ENCODE measurements around the gene SLC32A1. TPM values are rescaled to one million over a fixed set of nuclear protein-coding genes. Genes with fewer than 3 reads are reported as not detected.

SLC32A1 gene
- total and polyA plus RNA-seq, 2 of the 4 experiments (the other 2 are of a cell fraction) = not detected

- WGBS, 2 experiments (ENCODE audit: extremely low coverage in 2 of 2, insufficient read length in 1 of 2) = 16% methylated on average over 10 of the region's 41 CpGs; no CpG with 5 or more reads in 1 of the 2 experiments
- no peaks in the 10 kb centered on the region for H3K4me1 ChIP-seq (ENCODE audit: control insufficient read depth, insufficient read depth, low read length)
- H4K5ac ChIP-seq (ENCODE audit: low read depth, low read length) = no peak overlapping the region
- no peak overlapping the region for H2BK20ac ChIP-seq (ENCODE audit: low read depth, low read length)
- H4K20me1 ChIP-seq (ENCODE audit: insufficient read depth, low read length) = peaks cover 11% of the 10 kb centered on the region
- no peak overlapping the region for H3K4ac ChIP-seq (ENCODE audit: low read depth, low read length)
- in situ Hi-C loops (cut with MboI; ENCODE audit: low sequenced_read_pairs) (loop anchor here (10.0 to 25.0 kb wide), 3 partner anchors 86 to 268 kb away; partner anchors contain the start of gene RALGAPB), dilution Hi-C loops (cut with HindIII; ENCODE audit: low sequenced_read_pairs, unreplicated experiment) (no loop called here), intact Hi-C loops (cut with micrococcal nuclease) (no loop called here)
- H3K9me3 ChIP-seq (ENCODE audit: control insufficient read depth, insufficient read depth, low read length) = peaks cover 10% of the 10 kb centered on the region; the same call in 1 of the 2 replicates
- no peak overlapping the region for H2BK15ac ChIP-seq (ENCODE audit: low read depth, low read length)
- peaks cover 76% of the 10 kb centered on the region for H3K27me3 ChIP-seq (ENCODE audit: control insufficient read depth, insufficient read depth, low read length)
- ChIA-PET CTCF (no interaction called here), POLR2A (ENCODE audit: unreplicated experiment) (no interaction called here)
- H3K27ac ChIP-seq (ENCODE audit: insufficient read depth, low read length) = no peak overlapping the region
- no peak overlapping the region for H2AK9ac ChIP-seq (replicated peaks; ENCODE audit: low read depth, low read length, poor library complexity)
- no peaks in the 10 kb centered on the region; the same call in 1 of the 2 replicates for H3K9me1 ChIP-seq (ENCODE audit: insufficient read depth, low read length)
- ATAC-seq (ENCODE audit: low read depth) = no peak
- H3K4me2 ChIP-seq (ENCODE audit: low read depth, low read length) = no peak overlapping the region
- no peaks in the 10 kb centered on the region for H3K36me3 ChIP-seq (ENCODE audit: control insufficient read depth, insufficient read depth, low read length)
- H2BK5ac ChIP-seq (ENCODE audit: low read depth, low read length, poor library complexity, severe bottlenecking) = no peak overlapping the region
- H2BK120ac ChIP-seq (ENCODE audit: low read depth, low read length) = no peak overlapping the region
- H4K91ac ChIP-seq (ENCODE audit: insufficient read depth, low read depth, low read length) = no peak overlapping the region
- no peak overlapping the region for H3K23ac ChIP-seq (ENCODE audit: low read depth, low read length)
- H4K8ac ChIP-seq (ENCODE audit: low read depth in 2 of 2, low read length in 2 of 2) = no peak overlapping the region
- TF ChIP-seq MAFK (IDR thresholded peaks at IDR 0.05; ENCODE audit: low read depth, low read length) (no peak), SMC3 (IDR thresholded peaks at IDR 0.05; ENCODE audit: low read depth, low read length) (no peak), RAD21 (IDR thresholded peaks at IDR 0.05; ENCODE audit: low read length) (no peak), FOS (IDR thresholded peaks at IDR 0.05; ENCODE audit: low read depth, low read length) (no peak), MXI1 (IDR thresholded peaks at IDR 0.05; ENCODE audit: borderline replicate concordance, low read depth, low read length) (no peak), POLR2A (IDR thresholded peaks at IDR 0.05; ENCODE audit: low read depth, low read length) (no peak), CTCF (conservative IDR thresholded peaks at IDR 0.05; ENCODE audit: low read depth, low read length) (no peak), USF2 (IDR thresholded peaks at IDR 0.05; ENCODE audit: low read depth, low read length) (no peak), CEBPB (IDR thresholded peaks at IDR 0.05; ENCODE audit: low read depth, low read length) (no peak), ELK1 (IDR thresholded peaks at IDR 0.05; ENCODE audit: borderline replicate concordance, low read depth, low read length) (no peak), BHLHE40 (IDR thresholded peaks at IDR 0.05; ENCODE audit: low read depth, low read length) (no peak), RCOR1 (IDR thresholded peaks at IDR 0.05; ENCODE audit: insufficient replicate concordance, low read length) (no peak)
- no peaks in the 10 kb centered on the region for H3K79me1 ChIP-seq (ENCODE audit: low read depth in 1 of 2, low read length in 2 of 2)
- no peak overlapping the region for H3K56ac ChIP-seq (ENCODE audit: extremely low read depth, insufficient read depth, low read length)
- DNase-seq = no peak
- no peak overlapping the region for H3K18ac ChIP-seq (ENCODE audit: low read depth, low read length)
- H3K14ac ChIP-seq (replicated peaks; ENCODE audit: low read depth, low read length) = no peak overlapping the region
- peak overlapping the region; percentile 82 for H2AFZ ChIP-seq (replicated peaks; ENCODE audit: low read length, poor library complexity)
- no peak overlapping the region for H3K9ac ChIP-seq (ENCODE audit: low read depth, low read length)
- no peak overlapping the region for H3K4me3 ChIP-seq (ENCODE audit: insufficient read depth, low read depth, low read length)
- no TSS peak for BruUV-seq (replicated peaks)
- H2AK5ac ChIP-seq (ENCODE audit: low read depth, low read length) = no peak overlapping the region
These were observed 6.1 kb downstream of the SLC32A1 start for GRCh38 chr20:38730167-38730988.

All from IMR-90 (cell line).